AG04450 (cell line): ENCODE results near the gene SMURF1. TPM values are rescaled to one million over a fixed set of nuclear protein-coding genes. Genes with fewer than 3 reads are reported as not detected.

Experiments
- CTCF ChIA-PET: fragments of 300-600, 350-600 bp; formaldehyde crosslinking; extraction: SDS; loops from one replicate; lab custom pipeline; 2022; ENCODE audit warnings: antibody characterized with exemption, inconsistent platforms; lab: Charles Lee
- POLR2A ChIA-PET: fragments of 350-600 bp; formaldehyde crosslinking; extraction: SDS; loops from one replicate; lab custom pipeline; 2021; ENCODE audit warnings: antibody characterized with exemption, inconsistent platforms; lab: Yijun Ruan, JAX
- DNase-seq: peaks from one replicate; pipeline ENCODE4 v3.0.0-alpha.2; 2011; ENCODE audit warnings: low read depth, low spot score
- H3K27ac ChIP-seq: one replicate; pipeline ENCODE4 v1.5.1; 2012; ENCODE audit warnings: low read depth, low read length, control low read depth
- H3K27me3 ChIP-seq: one replicate; pipeline ENCODE4 v1.6.0; 2012; ENCODE audit warnings: low read length; ENCODE audit not compliant: control insufficient read depth, insufficient read depth
- H3K4me3 ChIP-seq: 2 replicates; pipeline ENCODE4 v1.5.1; 2011; ENCODE audit warnings: mild to moderate bottlenecking, low read depth, low read length, control low read depth
- H3K9me3 ChIP-seq: 2 replicates; pipeline ENCODE4 v1.5.1; 2012; ENCODE audit warnings: low read length; ENCODE audit not compliant: control insufficient read depth, insufficient read depth
- polyA plus RNA-seq: library from polyadenylated mRNA; depleted of rRNA; stranded (reverse); fragments of >200 nt; gene quantifications from 2 replicates; pipeline ENCODE4 v1.2.3, GENCODE V29; 2011
- TF ChIP-seq, protein P1 (sequence below): IDR thresholded peaks from 2 replicates; pipeline ENCODE4 v1.5.1; 2011; ENCODE audit warnings: low read depth, low read length, control low read depth, inconsistent platforms

SMURF1 gene
- polyA plus RNA-seq, 1 experiment = 17.1 TPM

DNA sequence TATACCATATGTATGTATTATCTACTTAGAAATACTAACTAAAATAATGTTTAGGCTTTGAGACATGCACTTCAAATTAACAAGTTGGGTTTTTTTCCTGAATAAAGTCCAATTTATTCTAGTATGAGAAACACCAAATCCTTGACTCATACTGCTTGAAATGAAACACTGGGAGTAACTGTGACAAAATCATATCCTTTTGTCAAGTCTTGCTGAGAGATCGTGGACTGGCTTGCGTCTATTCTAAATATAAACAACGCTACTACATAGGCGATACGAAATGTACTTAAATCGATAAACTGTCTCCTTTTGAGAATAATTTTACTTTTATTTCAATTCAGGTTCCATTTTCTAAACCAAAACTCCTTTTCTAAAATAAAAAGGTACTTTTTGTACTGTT, 16.3 kb downstream of the SMURF1 start:
- TF ChIP-seq, protein P1, sequence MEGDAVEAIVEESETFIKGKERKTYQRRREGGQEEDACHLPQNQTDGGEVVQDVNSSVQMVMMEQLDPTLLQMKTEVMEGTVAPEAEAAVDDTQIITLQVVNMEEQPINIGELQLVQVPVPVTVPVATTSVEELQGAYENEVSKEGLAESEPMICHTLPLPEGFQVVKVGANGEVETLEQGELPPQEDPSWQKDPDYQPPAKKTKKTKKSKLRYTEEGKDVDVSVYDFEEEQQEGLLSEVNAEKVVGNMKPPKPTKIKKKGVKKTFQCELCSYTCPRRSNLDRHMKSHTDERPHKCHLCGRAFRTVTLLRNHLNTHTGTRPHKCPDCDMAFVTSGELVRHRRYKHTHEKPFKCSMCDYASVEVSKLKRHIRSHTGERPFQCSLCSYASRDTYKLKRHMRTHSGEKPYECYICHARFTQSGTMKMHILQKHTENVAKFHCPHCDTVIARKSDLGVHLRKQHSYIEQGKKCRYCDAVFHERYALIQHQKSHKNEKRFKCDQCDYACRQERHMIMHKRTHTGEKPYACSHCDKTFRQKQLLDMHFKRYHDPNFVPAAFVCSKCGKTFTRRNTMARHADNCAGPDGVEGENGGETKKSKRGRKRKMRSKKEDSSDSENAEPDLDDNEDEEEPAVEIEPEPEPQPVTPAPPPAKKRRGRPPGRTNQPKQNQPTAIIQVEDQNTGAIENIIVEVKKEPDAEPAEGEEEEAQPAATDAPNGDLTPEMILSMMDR = no peak
- Histone ChIP-seq H3K27ac (no peak overlapping the region), H3K4me3 (no peak overlapping the region), H3K27me3 (no peaks in the 10 kb centered on the region), H3K9me3 (no peaks in the 10 kb centered on the region)
- ChIA-PET CTCF (interaction anchor here (1.3 kb wide), 1 partner anchor 185 kb away, joined by 4 read pairs; no protein-coding TSS in a partner anchor), POLR2A (interaction anchor here (0.6 kb wide), 1 partner anchor 10 kb away, joined by 3 read pairs; no protein-coding TSS in a partner anchor)
- no peak for DNase-seq

DNA sequence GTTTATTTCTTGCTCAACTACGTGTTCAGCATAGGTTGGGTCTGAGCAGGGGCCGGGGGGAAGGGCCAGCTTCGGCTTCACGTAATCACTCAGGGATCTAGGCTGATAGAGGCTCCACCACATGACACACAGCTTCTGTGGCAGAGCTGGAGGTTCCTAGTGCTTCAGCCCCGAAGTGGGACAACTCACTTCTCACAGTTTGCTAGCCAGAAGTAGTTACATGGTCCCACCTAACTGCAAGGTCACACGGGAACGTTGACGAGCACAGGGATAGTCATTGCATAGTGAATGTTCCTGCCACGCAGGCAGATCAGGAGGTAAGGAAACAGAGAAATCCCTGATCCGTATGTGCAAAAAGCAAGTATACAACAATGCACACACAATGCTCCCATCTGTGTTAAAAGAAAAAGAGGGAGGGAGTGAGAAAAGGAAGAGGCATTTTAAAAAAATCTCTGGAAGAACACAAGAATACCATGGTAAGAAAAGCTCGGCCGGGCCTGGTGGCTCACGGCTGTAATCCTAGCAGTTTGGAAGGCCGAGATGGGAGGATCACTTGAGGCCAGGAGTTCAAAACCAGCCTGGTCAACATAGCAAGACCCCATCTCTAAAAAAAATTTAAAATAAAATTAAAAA, 16.9 kb downstream of the SMURF1 start:
- no peak overlapping the region for H3K27ac ChIP-seq

DNA sequence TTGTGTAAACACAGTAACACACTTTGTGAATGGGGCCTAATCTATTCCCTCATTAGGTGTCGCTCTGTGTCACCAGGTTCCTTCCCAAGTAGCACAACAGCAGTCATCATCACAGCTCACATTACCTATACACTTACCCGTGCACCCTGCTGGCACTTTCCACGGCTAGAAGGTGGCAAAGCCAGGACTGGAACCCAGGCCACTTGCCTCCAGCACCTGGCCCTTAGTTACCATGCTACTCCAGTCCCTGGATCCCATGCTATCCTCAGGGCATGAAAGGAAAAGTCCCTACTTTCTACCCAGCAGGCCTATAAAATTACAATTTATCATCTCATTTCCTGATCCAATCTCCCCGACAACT, 18.4 kb downstream of the SMURF1 start:
- Histone ChIP-seq H3K4me3 (no peak overlapping the region), H3K27ac (no peak overlapping the region), H3K27me3 (no peaks in the 10 kb centered on the region), H3K9me3 (no peaks in the 10 kb centered on the region)
- ChIA-PET POLR2A (no interaction called here), CTCF (no interaction called here)
- DNase-seq = no peak
- TF ChIP-seq, protein P1 = no peak

More for the DNA sequence above, 16.9 kb downstream of the SMURF1 start:
- TF ChIP-seq, protein P1 = no peak
- POLR2A ChIA-PET = interaction anchor here (0.6 kb wide), 1 partner anchor 11 kb away, joined by 3 read pairs; no protein-coding TSS in a partner anchor
- DNase-seq = no peak
- no peak overlapping the region for H3K4me3 ChIP-seq
- no peaks in the 10 kb centered on the region for H3K9me3 ChIP-seq
- H3K27me3 ChIP-seq = no peaks in the 10 kb centered on the region
- CTCF ChIA-PET = interaction anchor here (0.6 to 1.3 kb wide), 2 partner anchors 11 to 186 kb away, joined by 3 to 4 read pairs; no protein-coding TSS in a partner anchor

DNA sequence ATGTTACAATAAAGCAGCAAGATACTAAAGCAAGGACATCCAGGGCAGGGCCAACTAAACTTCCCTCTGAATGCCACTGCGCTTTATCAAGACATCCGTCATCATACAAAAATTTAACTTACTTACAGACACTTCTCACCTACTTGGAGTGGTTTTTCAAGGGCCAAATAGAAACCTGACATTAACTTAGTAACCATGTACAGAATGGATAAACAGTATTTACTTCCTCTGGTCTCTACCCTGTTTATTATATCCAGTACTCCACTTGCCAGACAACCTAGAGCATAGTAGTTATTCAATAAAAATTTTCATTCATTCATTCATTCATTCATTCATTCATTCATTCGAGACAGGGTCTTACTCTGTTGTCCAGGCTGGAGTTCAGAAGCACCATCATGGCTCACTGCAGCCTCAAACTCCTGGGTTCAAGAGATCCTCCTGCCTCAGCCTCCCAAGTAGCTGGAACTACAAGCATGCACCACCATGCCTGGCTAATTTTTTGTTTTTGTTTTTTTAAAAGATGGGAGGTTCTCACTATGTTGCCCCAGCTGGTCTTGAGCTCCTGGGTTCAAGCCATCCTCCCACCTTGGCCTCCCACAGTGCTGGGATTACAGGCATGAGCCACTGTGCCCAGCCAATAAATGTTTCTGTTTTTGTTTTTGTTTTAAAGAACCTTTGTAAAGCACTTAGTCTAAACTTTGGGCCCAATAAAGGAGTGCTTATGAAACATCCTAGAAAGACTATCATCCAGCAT, 19.0 kb downstream of the SMURF1 start:
- no peak overlapping the region for H3K27ac ChIP-seq
- CTCF ChIA-PET = no interaction called here
- H3K4me3 ChIP-seq = no peak overlapping the region
- POLR2A ChIA-PET = no interaction called here
- no peaks in the 10 kb centered on the region; the same call in 1 of the 2 replicates for H3K9me3 ChIP-seq
- no peak for DNase-seq
- TF ChIP-seq, protein P1 = no peak
- no peaks in the 10 kb centered on the region for H3K27me3 ChIP-seq

DNA sequence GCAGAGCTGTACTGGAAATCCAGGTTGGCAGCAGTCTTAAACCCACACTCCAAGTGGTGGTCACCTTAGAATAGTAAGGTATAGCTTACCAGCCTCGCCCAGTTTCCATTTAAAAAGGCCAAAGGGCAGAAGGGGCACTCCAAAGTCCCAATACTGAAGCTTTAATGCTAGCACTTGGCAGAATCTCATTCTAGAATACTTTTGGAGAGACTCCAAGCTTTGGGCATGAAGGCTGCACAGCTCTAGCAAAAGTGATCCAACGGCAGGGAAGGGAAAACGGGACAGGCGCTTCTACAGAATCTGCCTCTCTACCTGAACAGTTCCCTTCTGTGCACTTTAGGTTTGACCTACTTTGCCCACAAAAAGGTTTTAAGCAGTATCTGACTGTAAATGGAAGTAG, 19.7 kb downstream of the SMURF1 start:
- Histone ChIP-seq H3K4me3 (no peak overlapping the region), H3K9me3 (no peaks in the 10 kb centered on the region; the same call in 1 of the 2 replicates), H3K27me3 (no peaks in the 10 kb centered on the region), H3K27ac (no peak overlapping the region)
- TF ChIP-seq, protein P1 = no peak
- DNase-seq = no peak
- CTCF ChIA-PET = no interaction called here
- POLR2A ChIA-PET = no interaction called here
